ENCODE data around the gene HSPH1. TPM values are rescaled to one million over a fixed set of nuclear protein-coding genes. Genes with fewer than 3 reads are reported as not detected.

Gene HSPH1
- total and polyA plus RNA-seq, 2 of the 13 experiments (the other 11 are each of a cell fraction or from before 2014, with no cell fraction given), result 13.0 to 62.9 TPM

DNA sequence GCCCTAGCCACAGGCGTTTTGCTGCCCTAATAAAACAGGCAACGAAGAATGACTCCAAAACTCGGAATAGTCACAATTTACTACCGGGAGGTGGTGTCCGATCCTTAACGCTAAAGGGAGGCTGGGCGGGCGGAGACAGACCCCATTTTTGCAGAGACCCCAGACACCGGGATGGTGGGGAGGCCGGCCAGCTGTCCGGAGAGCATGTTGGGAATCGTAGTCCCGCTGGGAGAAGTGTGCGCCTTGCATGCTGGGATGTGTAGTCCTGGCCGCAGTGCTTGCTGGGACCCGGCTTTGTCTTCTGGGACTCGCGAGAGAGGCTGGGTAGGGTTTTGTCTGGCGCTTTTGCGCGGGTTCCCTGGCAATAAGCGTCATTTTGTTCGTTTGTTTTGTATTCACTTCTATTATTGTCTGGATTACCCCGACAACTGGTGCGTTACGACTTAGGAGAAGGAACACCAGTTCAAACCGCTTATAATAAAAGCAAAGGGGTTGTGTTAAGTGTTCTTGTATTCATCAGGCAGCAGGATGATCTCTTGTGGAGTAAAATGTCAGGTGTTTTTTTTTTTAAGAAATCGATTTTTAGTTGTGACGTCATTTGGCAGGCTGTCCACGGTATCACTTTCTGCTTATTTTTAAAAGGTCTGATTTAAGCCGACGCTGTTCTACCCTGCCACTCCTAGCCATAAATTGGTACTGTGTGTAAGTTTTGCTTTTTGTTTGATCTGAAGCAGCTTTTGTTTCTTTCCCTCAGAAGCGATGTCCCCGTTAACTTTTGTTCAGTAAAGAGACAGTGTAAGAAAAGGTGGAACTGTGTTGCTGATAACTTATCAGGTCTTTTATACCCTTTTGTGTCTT, 676 bp upstream of the HSPH1 start (continued):
- no peak for TF ChIP-seq SRSF9 (IDR thresholded peaks at IDR 0.05; ENCODE audit: borderline replicate concordance, insufficient read depth, low read depth, low read length, poor library complexity, severe bottlenecking)
- TF ChIP-seq CEBPB (IDR thresholded peaks at IDR 0.05; ENCODE audit: borderline replicate concordance, low read depth, low read length), result no peak
- TF ChIP-seq HDAC2 (CRISPR knock-in tag; IDR thresholded peaks at IDR 0.05), result no peak
- no peak for TF ChIP-seq ZNF335 (CRISPR knock-in tag; IDR thresholded peaks at IDR 0.05)
- no peak for TF ChIP-seq PITX1 (CRISPR knock-in tag; IDR thresholded peaks at IDR 0.05)
- TF ChIP-seq DNMT3B (CRISPR knock-in tag; conservative IDR thresholded peaks at IDR 0.05), result no peak
- no peak for TF ChIP-seq HES4 (CRISPR knock-in tag; IDR thresholded peaks at IDR 0.05; ENCODE audit: borderline replicate concordance)
- TF ChIP-seq MBD4 (IDR thresholded peaks at IDR 0.05; ENCODE audit: borderline replicate concordance, low read length), result no peak
- TF ChIP-seq XRCC5 (optimal IDR thresholded peaks at IDR 0.05; ENCODE audit: low read length), result peak; percentile 42
- no peak for TF ChIP-seq XBP1 (CRISPR knock-in tag; IDR thresholded peaks at IDR 0.05)
- no peak for TF ChIP-seq ZNF766 (CRISPR knock-in tag; IDR thresholded peaks at IDR 0.05; ENCODE audit: borderline replicate concordance)
- TF ChIP-seq, protein P1, sequence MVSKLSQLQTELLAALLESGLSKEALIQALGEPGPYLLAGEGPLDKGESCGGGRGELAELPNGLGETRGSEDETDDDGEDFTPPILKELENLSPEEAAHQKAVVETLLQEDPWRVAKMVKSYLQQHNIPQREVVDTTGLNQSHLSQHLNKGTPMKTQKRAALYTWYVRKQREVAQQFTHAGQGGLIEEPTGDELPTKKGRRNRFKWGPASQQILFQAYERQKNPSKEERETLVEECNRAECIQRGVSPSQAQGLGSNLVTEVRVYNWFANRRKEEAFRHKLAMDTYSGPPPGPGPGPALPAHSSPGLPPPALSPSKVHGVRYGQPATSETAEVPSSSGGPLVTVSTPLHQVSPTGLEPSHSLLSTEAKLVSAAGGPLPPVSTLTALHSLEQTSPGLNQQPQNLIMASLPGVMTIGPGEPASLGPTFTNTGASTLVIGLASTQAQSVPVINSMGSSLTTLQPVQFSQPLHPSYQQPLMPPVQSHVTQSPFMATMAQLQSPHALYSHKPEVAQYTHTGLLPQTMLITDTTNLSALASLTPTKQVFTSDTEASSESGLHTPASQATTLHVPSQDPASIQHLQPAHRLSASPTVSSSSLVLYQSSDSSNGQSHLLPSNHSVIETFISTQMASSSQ (IDR thresholded peaks at IDR 0.05; ENCODE audit: low read depth), result no peak
- TF ChIP-seq, protein P1 (CRISPR knock-in tag; IDR thresholded peaks at IDR 0.05; ENCODE audit: borderline replicate concordance), result no peak
- no peak for TF ChIP-seq YEATS4 (CRISPR knock-in tag; IDR thresholded peaks at IDR 0.05; ENCODE audit: borderline replicate concordance)
- no peak for TF ChIP-seq SMARCC2 (IDR thresholded peaks at IDR 0.05)
- no peak for TF ChIP-seq TBX3 (IDR thresholded peaks at IDR 0.05; ENCODE audit: borderline replicate concordance)
- TF ChIP-seq ZNF770 (CRISPR knock-in tag; IDR thresholded peaks at IDR 0.05), result no peak
- TF ChIP-seq, protein P2, sequence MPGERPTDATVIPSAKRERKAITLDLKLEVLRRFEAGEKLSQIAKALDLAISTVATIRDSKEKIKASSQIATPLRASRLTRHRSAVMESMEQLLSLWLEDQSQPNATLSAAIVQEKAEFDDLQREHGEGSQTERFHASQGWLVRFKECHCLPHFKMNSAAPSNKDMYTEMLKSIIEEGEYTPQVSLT (CRISPR knock-in tag; IDR thresholded peaks at IDR 0.05; ENCODE audit: borderline replicate concordance, low read depth), result no peak
- no peak for TF ChIP-seq ZNF260 (CRISPR knock-in tag; IDR thresholded peaks at IDR 0.05; ENCODE audit: borderline replicate concordance, low read depth)
- TF ChIP-seq NCOA1 (CRISPR knock-in tag; IDR thresholded peaks at IDR 0.05), result no peak
- TF ChIP-seq, protein P3, sequence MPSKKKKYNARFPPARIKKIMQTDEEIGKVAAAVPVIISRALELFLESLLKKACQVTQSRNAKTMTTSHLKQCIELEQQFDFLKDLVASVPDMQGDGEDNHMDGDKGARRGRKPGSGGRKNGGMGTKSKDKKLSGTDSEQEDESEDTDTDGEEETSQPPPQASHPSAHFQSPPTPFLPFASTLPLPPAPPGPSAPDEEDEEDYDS (CRISPR knock-in tag; IDR thresholded peaks at IDR 0.05), result peak; percentile 19
- no peak for TF ChIP-seq KAT7 (CRISPR knock-in tag; IDR thresholded peaks at IDR 0.05; ENCODE audit: borderline replicate concordance)
- no peak for TF ChIP-seq ZNF556 (CRISPR knock-in tag; IDR thresholded peaks at IDR 0.05; ENCODE audit: borderline replicate concordance)

Data from HepG2 (cell line).